Caco-2 (cell line): ENCODE results near the gene SGCA. TPM values are rescaled to one million over a fixed set of nuclear protein-coding genes. Genes with fewer than 3 reads are reported as not detected.

Experiments
- BruUV-seq: library from RNA; stranded (reverse); fragments of 400-500 nt; replicated peaks from 2 replicates; lab custom pipeline; 2021; lab: Mats Ljungman, UMichigan
- CTCF ChIA-PET: fragments of 300-600 bp; sonication (Branson Sonifier 250); formaldehyde crosslinking; loops from one replicate; lab custom pipeline; 2022; ENCODE audit warnings: antibody characterized with exemption; lab: Charles Lee
- POLR2A ChIA-PET: fragments of 300-600 bp; sonication (Branson Sonifier 250); formaldehyde crosslinking; loops from one replicate; lab custom pipeline; 2022; ENCODE audit warnings: antibody characterized with exemption; lab: Charles Lee
- DNase-seq, 2 experiments: peaks; one replicate each; pipeline versions ENCODE4 v3.0.0 to v3.0.0-alpha.2; 2020 to 2022
- H3K27me3 ChIP-seq: replicated peaks from 2 replicates; pipeline ENCODE4 v1.6.0; 2011; ENCODE audit warnings: low read length; ENCODE audit not compliant: control insufficient read depth, insufficient read depth
- H3K36me3 ChIP-seq: 2 replicates; pipeline ENCODE4 v1.5.1; 2011; ENCODE audit warnings: low read length; ENCODE audit not compliant: control insufficient read depth, insufficient read depth
- H3K4me1 ChIP-seq: fragments of 250-450 bp; sonication (Bioruptor Pico); 2 replicates; pipeline ENCODE4 v1.5.1; 2020; ENCODE audit warnings: mild to moderate bottlenecking
- H3K4me3 ChIP-seq: 2 replicates; pipeline ENCODE4 v1.5.1; 2011; ENCODE audit warnings: low read depth, mild to moderate bottlenecking, control low read depth, low read length
- H3K9me3 ChIP-seq: fragments of 250-450 bp; sonication (Bioruptor Pico); 2 replicates; pipeline ENCODE4 v1.5.1; 2020; ENCODE audit warnings: mild to moderate bottlenecking, moderate library complexity
- H3K27ac Mint-ChIP-seq: one replicate; pipeline ENCODE4 v1.8.0; 2022; ENCODE audit warnings: mixed read lengths; ENCODE audit not compliant: unreplicated experiment
- H3K27me3 Mint-ChIP-seq: one replicate; pipeline ENCODE4 v1.8.0; 2022; ENCODE audit warnings: mixed read lengths; ENCODE audit not compliant: insufficient read depth, unreplicated experiment
- H3K36me3 Mint-ChIP-seq: one replicate; pipeline ENCODE4 v1.8.0; 2022; ENCODE audit warnings: mild to moderate bottlenecking, mixed read lengths; ENCODE audit not compliant: insufficient read depth, unreplicated experiment
- H3K4me1 Mint-ChIP-seq: one replicate; pipeline ENCODE4 v1.8.0; 2022; ENCODE audit warnings: low read depth, mixed read lengths; ENCODE audit not compliant: unreplicated experiment
- H3K4me3 Mint-ChIP-seq: one replicate; pipeline ENCODE4 v1.8.0; 2022; ENCODE audit warnings: mild to moderate bottlenecking, moderate library complexity, mixed read lengths; ENCODE audit not compliant: unreplicated experiment
- H3K9me3 Mint-ChIP-seq: one replicate; pipeline ENCODE4 v1.8.0; 2022; ENCODE audit warnings: mixed read lengths; ENCODE audit not compliant: unreplicated experiment
- intact Hi-C: fragments of 100-400 bp; cut with micrococcal nuclease; formaldehyde crosslinking; loops from one replicate; pipeline ENCODE4 v1.10.0; 2022; ENCODE audit not compliant: unreplicated experiment
- total RNA-seq: library from RNA; stranded (reverse); gene quantifications from 2 replicates; pipeline ENCODE4 v1.2.3, GENCODE V29; 2022
- TF ChIP-seq, protein P1 (sequence below), 2 experiments: fragments of 200-600 bp in 1 of 2; IDR thresholded peaks; 1 replicate in 1 of 2; 2 replicates in 1 of 2; pipeline versions ENCODE4 v1.5.1 to v1.8.0; 2011 to 2022; ENCODE audit warnings: antibody characterized with exemption in 1 of 2, control low read depth in 1 of 2, inconsistent platforms in 1 of 2, low read depth in 1 of 2, low read length in 1 of 2, mild to moderate bottlenecking in 1 of 2, moderate library complexity in 1 of 2; ENCODE audit not compliant: insufficient read depth in 1 of 2, severe bottlenecking in 1 of 2, unreplicated experiment in 1 of 2

The SGCA gene
- total RNA-seq, 1 experiment from 2014 or later = not detected

DNA sequence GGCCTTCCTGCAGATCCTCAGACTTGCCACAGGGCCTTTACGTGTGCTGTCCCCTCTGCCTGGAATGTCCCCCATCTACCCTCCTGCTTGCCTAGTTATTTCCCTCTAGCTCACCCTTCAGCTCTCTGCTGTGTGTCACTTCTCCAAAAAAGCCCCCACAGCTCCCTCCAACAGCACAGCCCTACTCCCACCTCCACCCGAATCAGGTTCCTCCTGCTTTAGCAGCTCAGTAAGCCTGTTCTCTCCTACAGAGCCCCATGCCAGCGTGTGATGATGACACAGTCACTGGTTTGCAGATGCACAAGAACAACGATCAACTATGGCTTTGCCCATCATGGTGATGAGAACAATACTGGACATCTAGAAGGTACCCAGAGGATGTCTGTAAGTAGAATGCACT lies 28.8 kb upstream of the SGCA start:
- Mint-ChIP-seq H3K9me3 (no peaks in the 10 kb centered on the region), H3K36me3 (peaks cover 64% of the 10 kb centered on the region), H3K4me3 (no peak overlapping the region), H3K4me1 (peaks cover 16% of the 10 kb centered on the region), H3K27ac (peak overlapping the region; percentile 7), H3K27me3 (no peaks in the 10 kb centered on the region)
- ChIA-PET POLR2A (interaction anchor here (0.6 kb wide), 1 partner anchor 271 kb away, joined by 3 read pairs; no protein-coding TSS in a partner anchor), CTCF (interaction anchor here (0.6 to 1.5 kb wide), 3 partner anchors 13 to 247 kb away, joined by 4 to 5 read pairs (median 4); no protein-coding TSS in a partner anchor)
- Histone ChIP-seq H3K4me3 (no peak overlapping the region), H3K27me3 (no peaks in the 10 kb centered on the region), H3K9me3 (no peaks in the 10 kb centered on the region), H3K36me3 (peaks cover 32% of the 10 kb centered on the region), H3K4me1 (peaks cover 12% of the 10 kb centered on the region)
- intact Hi-C loops = no loop called here
- no TSS peak for BruUV-seq
- TF ChIP-seq, protein P1, sequence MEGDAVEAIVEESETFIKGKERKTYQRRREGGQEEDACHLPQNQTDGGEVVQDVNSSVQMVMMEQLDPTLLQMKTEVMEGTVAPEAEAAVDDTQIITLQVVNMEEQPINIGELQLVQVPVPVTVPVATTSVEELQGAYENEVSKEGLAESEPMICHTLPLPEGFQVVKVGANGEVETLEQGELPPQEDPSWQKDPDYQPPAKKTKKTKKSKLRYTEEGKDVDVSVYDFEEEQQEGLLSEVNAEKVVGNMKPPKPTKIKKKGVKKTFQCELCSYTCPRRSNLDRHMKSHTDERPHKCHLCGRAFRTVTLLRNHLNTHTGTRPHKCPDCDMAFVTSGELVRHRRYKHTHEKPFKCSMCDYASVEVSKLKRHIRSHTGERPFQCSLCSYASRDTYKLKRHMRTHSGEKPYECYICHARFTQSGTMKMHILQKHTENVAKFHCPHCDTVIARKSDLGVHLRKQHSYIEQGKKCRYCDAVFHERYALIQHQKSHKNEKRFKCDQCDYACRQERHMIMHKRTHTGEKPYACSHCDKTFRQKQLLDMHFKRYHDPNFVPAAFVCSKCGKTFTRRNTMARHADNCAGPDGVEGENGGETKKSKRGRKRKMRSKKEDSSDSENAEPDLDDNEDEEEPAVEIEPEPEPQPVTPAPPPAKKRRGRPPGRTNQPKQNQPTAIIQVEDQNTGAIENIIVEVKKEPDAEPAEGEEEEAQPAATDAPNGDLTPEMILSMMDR (IDR thresholded peaks at IDR 0.05; ENCODE audit: insufficient read depth in 1 of 2, low read depth in 1 of 2, low read length in 1 of 2, severe bottlenecking in 1 of 2, unreplicated experiment in 1 of 2) = no peak
- no peak for DNase-seq

GRCh38 chr17:50139185-50139783 lies 26.5 kb upstream of the SGCA start:
- peaks cover 34% of the 10 kb centered on the region for H3K36me3 ChIP-seq
- no TSS peak for BruUV-seq
- CTCF ChIA-PET = interaction anchor here (0.6 to 1.6 kb wide), 13 partner anchors 8 to 422 kb away, joined by 3 to 9 read pairs (median 4); partner anchors contain the start of gene SGCA

More at GRCh38 chr17:50139185-50139783, 26.5 kb upstream of the SGCA start:
- H3K9me3 Mint-ChIP-seq = no peaks in the 10 kb centered on the region
- TF ChIP-seq, protein P1 (IDR thresholded peaks at IDR 0.05; ENCODE audit: insufficient read depth in 1 of 2, low read depth in 1 of 2, low read length in 1 of 2, severe bottlenecking in 1 of 2, unreplicated experiment in 1 of 2) = no peak
- no peak overlapping the region for H3K4me3 Mint-ChIP-seq
- no peak for DNase-seq
- Histone ChIP-seq H3K4me3 (no peak overlapping the region), H3K27me3 (no peaks in the 10 kb centered on the region), H3K4me1 (no peaks in the 10 kb centered on the region), H3K9me3 (no peaks in the 10 kb centered on the region)
- no peak overlapping the region for H3K27ac Mint-ChIP-seq
- peaks cover 4% of the 10 kb centered on the region for H3K4me1 Mint-ChIP-seq
- H3K27me3 Mint-ChIP-seq = no peaks in the 10 kb centered on the region
- H3K36me3 Mint-ChIP-seq = peaks cover 64% of the 10 kb centered on the region
- intact Hi-C loops = no loop called here
- POLR2A ChIA-PET = no interaction called here
